OCI-LY1 (cell line): ENCODE measurements around the gene LRP8.

Experiments used
- CTCF ChIP-seq: fragments of 200-600 bp; sonication (generic), shearing (Covaris generic); IDR thresholded peaks from 2 replicates; pipeline ENCODE4 v1.5.1; 2017; ENCODE audit warnings: mild to moderate bottlenecking, antibody characterized with exemption, low read length, moderate library complexity, mixed read lengths
- EZH2 ChIP-seq: fragments of 200-600 bp; sonication (generic), shearing (Covaris generic); IDR thresholded peaks from 2 replicates; pipeline ENCODE4 v1.8.0; 2017; ENCODE audit warnings: borderline replicate concordance, mixed run types, mild to moderate bottlenecking, antibody characterized with exemption, low read length, moderate library complexity, mixed read lengths

GRCh38 chr1:53206735-53207379, 121.0 kb downstream of the LRP8 start:
- TF ChIP-seq CTCF = no peak
- no peak for TF ChIP-seq EZH2
